HEK293 (cell line): ENCODE measurements around the gene MTMR10.

Experiments
- CTCF ChIA-PET: fragments of 350-600 bp; formaldehyde crosslinking; extraction: SDS; loops from one replicate; lab custom pipeline; 2021; ENCODE audit warnings: antibody characterized with exemption; lab: Yijun Ruan, JAX
- POLR2A ChIA-PET: fragments of 300-600 bp; formaldehyde crosslinking; extraction: SDS; loops from one replicate; lab custom pipeline; 2020; ENCODE audit warnings: antibody characterized with exemption, inconsistent platforms; lab: Yijun Ruan, JAX
- H3K27ac ChIP-seq: fragments of 200-500 bp; sonication (Bioruptor generic); 2 replicates; pipeline ENCODE4 v1.5.1; 2014; ENCODE audit warnings: low read depth, low read length, control low read depth, inconsistent platforms; ENCODE audit errors: extremely low read depth
- H3K36me3 ChIP-seq, 2 experiments: fragments of 200-500 bp in 1 of 2; sonication (Bioruptor generic) in 1 of 2; 1 replicate in 1 of 2; 2 replicates in 1 of 2; pipeline ENCODE4 v1.5.1; 2014 to 2017; ENCODE audit warnings: inconsistent platforms in 2 of 2, low read length in 2 of 2; ENCODE audit not compliant: control insufficient read depth in 2 of 2, insufficient read depth in 1 of 2
- H3K4me1 ChIP-seq: fragments of 200-500 bp; sonication (Bioruptor generic); 2 replicates; pipeline ENCODE4 v1.5.1; 2014; ENCODE audit warnings: mild to moderate bottlenecking, low read length, inconsistent platforms; ENCODE audit not compliant: control insufficient read depth, insufficient read depth
- H3K4me3 ChIP-seq: 2 replicates; pipeline ENCODE4 v1.5.1; 2011; ENCODE audit warnings: low read depth, mild to moderate bottlenecking, control low read depth, low read length, moderate library complexity
- H3K9me3 ChIP-seq: fragments of 200-500 bp; sonication (Bioruptor generic); 2 replicates; pipeline ENCODE4 v1.5.1; 2014; ENCODE audit warnings: low read depth, low read length, inconsistent platforms; ENCODE audit not compliant: control insufficient read depth, insufficient read depth
- ATF2 ChIP-seq: fragments of 450-650 bp; formaldehyde crosslinking; IDR thresholded peaks from 2 replicates; pipeline ENCODE4 v1.5.1; 2016; ENCODE audit warnings: missing biosample characterization, missing genetic modification characterization, low read depth
- GLI2 ChIP-seq: fragments of 450-650 bp; formaldehyde crosslinking; IDR thresholded peaks from 2 replicates; pipeline ENCODE4; 2017; ENCODE audit warnings: missing biosample characterization, missing genetic modification characterization, low read depth, borderline replicate concordance
- HOXD13 ChIP-seq: sonication (generic); formaldehyde crosslinking; IDR thresholded peaks from 2 replicates; pipeline ENCODE4 v1.8.0; 2022; ENCODE audit warnings: missing genetic modification reagents, borderline replicate concordance
- IKZF3 ChIP-seq: fragments of 450-650 bp; IDR thresholded peaks from 2 replicates; pipeline ENCODE4 v1.5.0; 2018; ENCODE audit warnings: missing biosample characterization, mild to moderate bottlenecking, missing genetic modification characterization, moderate library complexity
- KLF16 ChIP-seq: fragments of 450-650 bp; formaldehyde crosslinking; IDR thresholded peaks from 2 replicates; pipeline ENCODE4 v1.5.1; 2017; ENCODE audit warnings: missing biosample characterization, missing genetic modification characterization
- PATZ1 ChIP-seq: fragments of 450-650 bp; formaldehyde crosslinking; IDR thresholded peaks from 2 replicates; pipeline ENCODE4 v1.5.1; 2016; ENCODE audit warnings: missing biosample characterization, missing genetic modification characterization
- PRDM1 ChIP-seq: fragments of 450-650 bp; formaldehyde crosslinking; IDR thresholded peaks from 2 replicates; pipeline ENCODE4; 2016; ENCODE audit warnings: missing biosample characterization, missing genetic modification characterization
- SCRT1 ChIP-seq: fragments of 450-650 bp; formaldehyde crosslinking; IDR thresholded peaks from 2 replicates; pipeline ENCODE4 v1.5.1; 2016; ENCODE audit warnings: missing biosample characterization, missing genetic modification characterization, borderline replicate concordance
- TCF7L2 ChIP-seq: IDR thresholded peaks from 2 replicates; pipeline ENCODE4 v1.6.1; 2011; ENCODE audit warnings: low read depth, mild to moderate bottlenecking, inconsistent platforms, low read length, moderate library complexity, borderline replicate concordance
- ZBTB44 ChIP-seq: fragments of 450-650 bp; IDR thresholded peaks from 2 replicates; pipeline ENCODE4 v1.5.1; 2018; ENCODE audit warnings: missing biosample characterization, mild to moderate bottlenecking, missing genetic modification characterization
- ZNF114 ChIP-seq: fragments of 450-650 bp; formaldehyde crosslinking; IDR thresholded peaks from 2 replicates; pipeline ENCODE4 v1.5.0; 2017; ENCODE audit warnings: missing biosample characterization, missing genetic modification characterization
- ZNF155 ChIP-seq: fragments of 450-650 bp; formaldehyde crosslinking; IDR thresholded peaks from 2 replicates; pipeline ENCODE4 v1.5.1; 2016; ENCODE audit warnings: missing biosample characterization, missing genetic modification characterization
- ZNF335 ChIP-seq: fragments of 450-650 bp; formaldehyde crosslinking; conservative IDR thresholded peaks from 2 replicates; pipeline ENCODE4 v1.5.1; 2016; ENCODE audit warnings: missing biosample characterization, missing genetic modification characterization
- ZNF473 ChIP-seq: fragments of 450-650 bp; formaldehyde crosslinking; IDR thresholded peaks from 2 replicates; pipeline ENCODE4 v1.5.1; 2017; ENCODE audit warnings: missing biosample characterization, missing genetic modification characterization
- ZNF514 ChIP-seq: fragments of 450-650 bp; formaldehyde crosslinking; IDR thresholded peaks from 2 replicates; pipeline ENCODE4 v1.5.1; 2016; ENCODE audit warnings: missing biosample characterization, missing genetic modification characterization
- ZNF529 ChIP-seq: fragments of 450-650 bp; formaldehyde crosslinking; IDR thresholded peaks from 2 replicates; pipeline ENCODE4 v1.5.1; 2017; ENCODE audit warnings: missing genetic modification characterization, missing biosample characterization; ENCODE audit not compliant: insufficient replicate concordance
- ZNF600 ChIP-seq: fragments of 450-650 bp; formaldehyde crosslinking; IDR thresholded peaks from 2 replicates; pipeline ENCODE4 v1.5.1; 2016; ENCODE audit warnings: missing biosample characterization, missing genetic modification characterization
- ZNF843 ChIP-seq: fragments of 450-650 bp; formaldehyde crosslinking; IDR thresholded peaks from 2 replicates; pipeline ENCODE4 v1.5.1; 2016; ENCODE audit warnings: missing biosample characterization, missing genetic modification characterization
- ZSCAN16 ChIP-seq: fragments of 450-650 bp; formaldehyde crosslinking; IDR thresholded peaks from 2 replicates; pipeline ENCODE4 v1.5.1; 2016; ENCODE audit warnings: missing biosample characterization, missing genetic modification characterization
- TF ChIP-seq, protein P1 (sequence below): fragments of 450-650 bp; formaldehyde crosslinking; IDR thresholded peaks from 2 replicates; pipeline ENCODE4 v1.5.1; 2017; ENCODE audit warnings: missing biosample characterization, missing genetic modification characterization
- TF ChIP-seq, protein P2 (sequence below): fragments of 450-650 bp; formaldehyde crosslinking; IDR thresholded peaks from 2 replicates; pipeline ENCODE4 v1.5.1; 2016; ENCODE audit warnings: missing biosample characterization, missing genetic modification characterization
- TF ChIP-seq, protein P3 (sequence below): fragments of 450-650 bp; formaldehyde crosslinking; IDR thresholded peaks from 2 replicates; pipeline ENCODE4 v1.5.1; 2016; ENCODE audit warnings: missing biosample characterization, missing genetic modification characterization
- TF ChIP-seq, protein P4 (sequence below): sonication (generic); formaldehyde crosslinking; IDR thresholded peaks from 2 replicates; pipeline ENCODE4 v1.8.1; 2022; ENCODE audit warnings: mild to moderate bottlenecking, moderate library complexity, missing genetic modification reagents

Gene MTMR10

GRCh38 chr15:31035610-31036009, 44.2 kb upstream of the MTMR10 start:
- no peak overlapping the region for H3K4me3 ChIP-seq
- no peaks in the 10 kb centered on the region for H3K4me1 ChIP-seq
- ChIA-PET CTCF (no interaction called here), POLR2A (no interaction called here)
- no peak overlapping the region for H3K27ac ChIP-seq
- no peaks in the 10 kb centered on the region for H3K36me3 ChIP-seq
- TF ChIP-seq, protein P1, sequence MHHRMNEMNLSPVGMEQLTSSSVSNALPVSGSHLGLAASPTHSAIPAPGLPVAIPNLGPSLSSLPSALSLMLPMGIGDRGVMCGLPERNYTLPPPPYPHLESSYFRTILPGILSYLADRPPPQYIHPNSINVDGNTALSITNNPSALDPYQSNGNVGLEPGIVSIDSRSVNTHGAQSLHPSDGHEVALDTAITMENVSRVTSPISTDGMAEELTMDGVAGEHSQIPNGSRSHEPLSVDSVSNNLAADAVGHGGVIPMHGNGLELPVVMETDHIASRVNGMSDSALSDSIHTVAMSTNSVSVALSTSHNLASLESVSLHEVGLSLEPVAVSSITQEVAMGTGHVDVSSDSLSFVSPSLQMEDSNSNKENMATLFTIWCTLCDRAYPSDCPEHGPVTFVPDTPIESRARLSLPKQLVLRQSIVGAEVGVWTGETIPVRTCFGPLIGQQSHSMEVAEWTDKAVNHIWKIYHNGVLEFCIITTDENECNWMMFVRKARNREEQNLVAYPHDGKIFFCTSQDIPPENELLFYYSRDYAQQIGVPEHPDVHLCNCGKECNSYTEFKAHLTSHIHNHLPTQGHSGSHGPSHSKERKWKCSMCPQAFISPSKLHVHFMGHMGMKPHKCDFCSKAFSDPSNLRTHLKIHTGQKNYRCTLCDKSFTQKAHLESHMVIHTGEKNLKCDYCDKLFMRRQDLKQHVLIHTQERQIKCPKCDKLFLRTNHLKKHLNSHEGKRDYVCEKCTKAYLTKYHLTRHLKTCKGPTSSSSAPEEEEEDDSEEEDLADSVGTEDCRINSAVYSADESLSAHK (tag by site-specific recombination): no peak
- TF ChIP-seq ZNF514 (tag by site-specific recombination) (no peak), GLI2 (tag by site-specific recombination) (no peak), ZNF114 (no peak), ZNF335 (no peak), ZNF843 (tag by site-specific recombination) (no peak), ZSCAN16 (tag by site-specific recombination) (no peak), TCF7L2 (no peak), HOXD13 (CRISPR knock-in tag) (no peak), ZNF473 (no peak), PRDM1 (tag by site-specific recombination) (no peak), ZNF155 (no peak), IKZF3 (tag by site-specific recombination) (no peak)
- TF ChIP-seq, protein P2, sequence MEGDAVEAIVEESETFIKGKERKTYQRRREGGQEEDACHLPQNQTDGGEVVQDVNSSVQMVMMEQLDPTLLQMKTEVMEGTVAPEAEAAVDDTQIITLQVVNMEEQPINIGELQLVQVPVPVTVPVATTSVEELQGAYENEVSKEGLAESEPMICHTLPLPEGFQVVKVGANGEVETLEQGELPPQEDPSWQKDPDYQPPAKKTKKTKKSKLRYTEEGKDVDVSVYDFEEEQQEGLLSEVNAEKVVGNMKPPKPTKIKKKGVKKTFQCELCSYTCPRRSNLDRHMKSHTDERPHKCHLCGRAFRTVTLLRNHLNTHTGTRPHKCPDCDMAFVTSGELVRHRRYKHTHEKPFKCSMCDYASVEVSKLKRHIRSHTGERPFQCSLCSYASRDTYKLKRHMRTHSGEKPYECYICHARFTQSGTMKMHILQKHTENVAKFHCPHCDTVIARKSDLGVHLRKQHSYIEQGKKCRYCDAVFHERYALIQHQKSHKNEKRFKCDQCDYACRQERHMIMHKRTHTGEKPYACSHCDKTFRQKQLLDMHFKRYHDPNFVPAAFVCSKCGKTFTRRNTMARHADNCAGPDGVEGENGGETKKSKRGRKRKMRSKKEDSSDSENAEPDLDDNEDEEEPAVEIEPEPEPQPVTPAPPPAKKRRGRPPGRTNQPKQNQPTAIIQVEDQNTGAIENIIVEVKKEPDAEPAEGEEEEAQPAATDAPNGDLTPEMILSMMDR: no peak
- TF ChIP-seq, protein P3, sequence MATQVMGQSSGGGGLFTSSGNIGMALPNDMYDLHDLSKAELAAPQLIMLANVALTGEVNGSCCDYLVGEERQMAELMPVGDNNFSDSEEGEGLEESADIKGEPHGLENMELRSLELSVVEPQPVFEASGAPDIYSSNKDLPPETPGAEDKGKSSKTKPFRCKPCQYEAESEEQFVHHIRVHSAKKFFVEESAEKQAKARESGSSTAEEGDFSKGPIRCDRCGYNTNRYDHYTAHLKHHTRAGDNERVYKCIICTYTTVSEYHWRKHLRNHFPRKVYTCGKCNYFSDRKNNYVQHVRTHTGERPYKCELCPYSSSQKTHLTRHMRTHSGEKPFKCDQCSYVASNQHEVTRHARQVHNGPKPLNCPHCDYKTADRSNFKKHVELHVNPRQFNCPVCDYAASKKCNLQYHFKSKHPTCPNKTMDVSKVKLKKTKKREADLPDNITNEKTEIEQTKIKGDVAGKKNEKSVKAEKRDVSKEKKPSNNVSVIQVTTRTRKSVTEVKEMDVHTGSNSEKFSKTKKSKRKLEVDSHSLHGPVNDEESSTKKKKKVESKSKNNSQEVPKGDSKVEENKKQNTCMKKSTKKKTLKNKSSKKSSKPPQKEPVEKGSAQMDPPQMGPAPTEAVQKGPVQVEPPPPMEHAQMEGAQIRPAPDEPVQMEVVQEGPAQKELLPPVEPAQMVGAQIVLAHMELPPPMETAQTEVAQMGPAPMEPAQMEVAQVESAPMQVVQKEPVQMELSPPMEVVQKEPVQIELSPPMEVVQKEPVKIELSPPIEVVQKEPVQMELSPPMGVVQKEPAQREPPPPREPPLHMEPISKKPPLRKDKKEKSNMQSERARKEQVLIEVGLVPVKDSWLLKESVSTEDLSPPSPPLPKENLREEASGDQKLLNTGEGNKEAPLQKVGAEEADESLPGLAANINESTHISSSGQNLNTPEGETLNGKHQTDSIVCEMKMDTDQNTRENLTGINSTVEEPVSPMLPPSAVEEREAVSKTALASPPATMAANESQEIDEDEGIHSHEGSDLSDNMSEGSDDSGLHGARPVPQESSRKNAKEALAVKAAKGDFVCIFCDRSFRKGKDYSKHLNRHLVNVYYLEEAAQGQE: no peak
- TF ChIP-seq, protein P4, sequence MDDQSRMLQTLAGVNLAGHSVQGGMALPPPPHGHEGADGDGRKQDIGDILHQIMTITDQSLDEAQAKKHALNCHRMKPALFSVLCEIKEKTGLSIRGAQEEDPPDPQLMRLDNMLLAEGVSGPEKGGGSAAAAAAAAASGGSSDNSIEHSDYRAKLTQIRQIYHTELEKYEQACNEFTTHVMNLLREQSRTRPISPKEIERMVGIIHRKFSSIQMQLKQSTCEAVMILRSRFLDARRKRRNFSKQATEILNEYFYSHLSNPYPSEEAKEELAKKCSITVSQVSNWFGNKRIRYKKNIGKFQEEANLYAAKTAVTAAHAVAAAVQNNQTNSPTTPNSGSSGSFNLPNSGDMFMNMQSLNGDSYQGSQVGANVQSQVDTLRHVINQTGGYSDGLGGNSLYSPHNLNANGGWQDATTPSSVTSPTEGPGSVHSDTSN (CRISPR knock-in tag): no peak
- no peaks in the 10 kb centered on the region for H3K9me3 ChIP-seq

DNA sequence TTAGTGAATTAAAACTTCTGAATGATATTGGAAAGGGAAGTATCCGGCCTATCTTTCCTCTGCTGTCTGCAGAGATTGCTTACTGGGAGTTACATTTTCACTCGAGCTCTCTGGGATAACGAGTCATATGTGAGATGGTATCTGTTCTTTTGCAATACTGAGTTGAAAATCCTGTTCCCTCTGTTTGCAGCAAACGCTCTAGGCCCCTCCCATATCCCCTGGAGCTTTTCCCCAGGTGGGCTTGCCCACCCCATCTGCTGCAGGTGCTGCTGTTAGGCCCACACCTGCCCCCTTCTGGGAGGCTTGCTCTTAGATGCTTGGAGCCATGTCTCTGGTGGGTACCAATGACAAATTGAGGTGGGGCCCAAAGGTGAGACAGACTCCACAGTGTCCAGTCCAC, 42.7 kb upstream of the MTMR10 start:
- no peak overlapping the region for H3K27ac ChIP-seq
- POLR2A ChIA-PET: no interaction called here
- no peak overlapping the region for H3K4me3 ChIP-seq
- CTCF ChIA-PET: no interaction called here
- no peaks in the 10 kb centered on the region for H3K4me1 ChIP-seq
- H3K36me3 ChIP-seq: no peaks in the 10 kb centered on the region
- H3K9me3 ChIP-seq: no peaks in the 10 kb centered on the region
- TF ChIP-seq ZBTB44 (no peak), PATZ1 (no peak), ZNF600 (tag by site-specific recombination) (no peak), ATF2 (tag by site-specific recombination) (no peak), SCRT1 (tag by site-specific recombination) (no peak), KLF16 (tag by site-specific recombination) (no peak), ZNF529 (no peak)
